Esophagus squamous epithelium (tissue), 4 donors: ENCODE results near the gene SS18L1.

Experiments
- POLR2A ChIP-seq, 4 donors: fragments of 450-650 bp; IDR thresholded peaks; one replicate each; pipeline ENCODE4 v1.6.1; 2017; ENCODE audit warnings: antibody characterized with exemption in 4 of 4, mild to moderate bottlenecking in 4 of 4, moderate library complexity in 3 of 4
- TF ChIP-seq, protein P1 (sequence below), 6 experiments: fragments of 450-650 bp in 4 of 6; fragments of 200-600 bp in 2 of 6; sonication (generic) in 2 of 6; IDR thresholded peaks; one replicate each; pipeline ENCODE4 v1.5.1; 2016 to 2019; ENCODE audit warnings: antibody characterized with exemption in 6 of 6, mild to moderate bottlenecking in 4 of 6, moderate library complexity in 4 of 6

DNA sequence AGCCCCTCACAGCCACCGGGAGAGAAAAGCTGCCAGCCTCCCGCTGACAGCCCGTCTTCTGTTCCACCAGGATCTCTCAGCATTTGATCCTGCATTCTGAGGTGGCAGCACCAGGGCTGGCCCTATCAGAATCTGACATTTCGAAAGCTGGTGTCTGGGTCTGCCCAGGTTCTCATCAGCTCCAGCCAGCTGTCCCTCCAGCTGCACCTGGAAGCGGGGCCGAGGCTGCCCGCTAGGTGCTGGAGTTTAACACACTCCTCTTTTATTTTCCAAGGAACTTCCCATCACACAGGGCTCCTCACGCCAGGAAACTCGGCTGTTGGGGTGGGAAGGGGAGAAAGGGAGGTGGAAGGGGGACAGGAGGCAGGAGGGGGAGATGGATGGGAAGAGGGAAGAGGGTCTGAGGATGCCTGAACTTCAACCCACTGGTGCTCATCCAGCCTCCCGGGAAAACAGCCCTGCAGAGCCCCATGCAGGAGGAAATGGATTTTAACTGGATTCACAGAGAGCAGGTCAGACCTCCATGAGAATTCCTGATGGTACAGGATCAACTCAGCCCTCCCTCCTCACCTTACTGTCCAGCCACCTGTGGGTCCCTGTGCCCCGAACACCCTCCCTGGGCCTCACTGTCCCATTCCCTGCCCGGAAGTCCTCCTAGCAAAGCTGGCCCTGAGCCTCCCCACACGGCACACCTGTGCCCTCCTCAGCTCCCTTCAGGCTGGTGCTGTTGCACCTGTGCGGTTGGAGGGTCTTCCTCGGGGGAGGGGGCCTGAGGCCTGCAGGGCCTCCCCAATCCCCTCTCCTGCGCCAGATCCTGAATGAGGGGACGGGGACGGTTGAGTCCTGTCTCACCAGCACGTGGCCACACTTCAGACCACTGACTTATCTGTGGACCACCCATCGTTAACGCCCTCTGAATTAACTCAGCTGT, 25.2 kb upstream of the SS18L1 start:
- no peak for TF ChIP-seq POLR2A (IDR thresholded peaks at IDR 0.05)
- TF ChIP-seq, protein P1, sequence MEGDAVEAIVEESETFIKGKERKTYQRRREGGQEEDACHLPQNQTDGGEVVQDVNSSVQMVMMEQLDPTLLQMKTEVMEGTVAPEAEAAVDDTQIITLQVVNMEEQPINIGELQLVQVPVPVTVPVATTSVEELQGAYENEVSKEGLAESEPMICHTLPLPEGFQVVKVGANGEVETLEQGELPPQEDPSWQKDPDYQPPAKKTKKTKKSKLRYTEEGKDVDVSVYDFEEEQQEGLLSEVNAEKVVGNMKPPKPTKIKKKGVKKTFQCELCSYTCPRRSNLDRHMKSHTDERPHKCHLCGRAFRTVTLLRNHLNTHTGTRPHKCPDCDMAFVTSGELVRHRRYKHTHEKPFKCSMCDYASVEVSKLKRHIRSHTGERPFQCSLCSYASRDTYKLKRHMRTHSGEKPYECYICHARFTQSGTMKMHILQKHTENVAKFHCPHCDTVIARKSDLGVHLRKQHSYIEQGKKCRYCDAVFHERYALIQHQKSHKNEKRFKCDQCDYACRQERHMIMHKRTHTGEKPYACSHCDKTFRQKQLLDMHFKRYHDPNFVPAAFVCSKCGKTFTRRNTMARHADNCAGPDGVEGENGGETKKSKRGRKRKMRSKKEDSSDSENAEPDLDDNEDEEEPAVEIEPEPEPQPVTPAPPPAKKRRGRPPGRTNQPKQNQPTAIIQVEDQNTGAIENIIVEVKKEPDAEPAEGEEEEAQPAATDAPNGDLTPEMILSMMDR (IDR thresholded peaks at IDR 0.05), result no peak
